H9 (cell line): ENCODE results near the gene KIAA0825. TPM values are rescaled to one million over a fixed set of nuclear protein-coding genes. Genes with fewer than 3 reads are reported as not detected.
A peak's percentile ranks its signal among the peaks of the same experiment; 100 is the strongest.

ENCODE experiments used
- DNase-seq: peaks from one replicate; pipeline ENCODE4 v3.0.0-alpha.2; 2017
- H2AFZ ChIP-seq: one replicate; pipeline ENCODE4 v1.6.1; 2013; ENCODE audit warnings: mild to moderate bottlenecking, low read length, control low read depth, moderate library complexity
- H2AK5ac ChIP-seq: 2 replicates; pipeline ENCODE4 v1.6.1; 2013; ENCODE audit warnings: low read length, control low read depth, mixed read lengths; ENCODE audit not compliant: insufficient read length
- H2BK120ac ChIP-seq: one replicate; pipeline ENCODE4 v1.6.1; 2013; ENCODE audit warnings: low read depth, mild to moderate bottlenecking, low read length, control low read depth, inconsistent platforms; ENCODE audit not compliant: poor library complexity, severe bottlenecking
- H2BK12ac ChIP-seq: 2 replicates; pipeline ENCODE4 v1.6.1; 2013; ENCODE audit warnings: low read length, control low read depth, mixed read lengths, low read depth; ENCODE audit not compliant: insufficient read length
- H2BK15ac ChIP-seq: 2 replicates; pipeline ENCODE4 v1.6.1; 2013; ENCODE audit warnings: low read depth, low read length, control low read depth
- H2BK20ac ChIP-seq: one replicate; pipeline ENCODE4 v1.6.1; 2013; ENCODE audit warnings: low read depth, mild to moderate bottlenecking, low read length, control low read depth, inconsistent platforms; ENCODE audit not compliant: poor library complexity, severe bottlenecking
- H2BK5ac ChIP-seq: 2 replicates; pipeline ENCODE4 v1.6.1; 2013; ENCODE audit warnings: low read length, control low read depth, mixed read lengths; ENCODE audit not compliant: insufficient read length
- H3K14ac ChIP-seq: 2 replicates; pipeline ENCODE4 v1.6.1; 2013; ENCODE audit warnings: low read length, control low read depth; ENCODE audit not compliant: insufficient read depth
- H3K18ac ChIP-seq: 2 replicates; pipeline ENCODE4 v1.6.1; 2013; ENCODE audit warnings: low read depth, mild to moderate bottlenecking, mixed read lengths, low read length, control low read depth; ENCODE audit not compliant: insufficient read length
- H3K23ac ChIP-seq: 2 replicates; pipeline ENCODE4 v1.6.1; 2013; ENCODE audit warnings: low read length, control low read depth, mixed read lengths, low read depth; ENCODE audit not compliant: insufficient read length
- H3K23me2 ChIP-seq: 2 replicates; pipeline ENCODE4 v1.6.1; 2013; ENCODE audit warnings: low read depth, mild to moderate bottlenecking, mixed read lengths, low read length, control low read depth; ENCODE audit not compliant: insufficient read length, poor library complexity, severe bottlenecking
- H3K27ac ChIP-seq: 2 replicates; pipeline ENCODE4 v1.5.1; 2013; ENCODE audit warnings: low read length, control low read depth, mixed read lengths, low read depth; ENCODE audit not compliant: insufficient read length
- H3K27me3 ChIP-seq: 2 replicates; pipeline ENCODE4 v1.6.1; 2013; ENCODE audit warnings: low read length, control low read depth, inconsistent platforms; ENCODE audit not compliant: insufficient read depth
- H3K4ac ChIP-seq: 2 replicates; pipeline ENCODE4 v1.6.1; 2013; ENCODE audit warnings: low read depth, mild to moderate bottlenecking, control low read depth, inconsistent platforms, low read length, moderate library complexity
- H3K4me1 ChIP-seq: 2 replicates; pipeline ENCODE4 v1.6.1; 2013; ENCODE audit warnings: low read length, control low read depth, inconsistent platforms; ENCODE audit not compliant: insufficient read depth
- H3K4me2 ChIP-seq: 2 replicates; pipeline ENCODE4 v1.6.1; 2013; ENCODE audit warnings: low read length, control low read depth, mixed read lengths; ENCODE audit not compliant: insufficient read length, insufficient read depth
- H3K56ac ChIP-seq: 2 replicates; pipeline ENCODE4 v1.6.1; 2013; ENCODE audit warnings: low read depth, mild to moderate bottlenecking, mixed read lengths, low read length, control low read depth; ENCODE audit not compliant: insufficient read length
- H3K79me1 ChIP-seq: 2 replicates; pipeline ENCODE4 v1.6.1; 2013; ENCODE audit warnings: low read depth, mild to moderate bottlenecking, moderate library complexity, low read length, control low read depth, inconsistent platforms; ENCODE audit not compliant: insufficient read depth, poor library complexity, severe bottlenecking
- H3K79me2 ChIP-seq: 2 replicates; pipeline ENCODE4 v1.6.1; 2013; ENCODE audit warnings: low read length, control low read depth, inconsistent platforms; ENCODE audit not compliant: insufficient read depth
- H3K9ac ChIP-seq: 2 replicates; pipeline ENCODE4 v1.6.1; 2013; ENCODE audit warnings: low read length, control low read depth, mixed read lengths; ENCODE audit not compliant: insufficient read length; ENCODE audit errors: extremely low read depth
- H3K9me3 ChIP-seq: one replicate; pipeline ENCODE4 v1.6.1; 2013; ENCODE audit warnings: low read depth, low read length, inconsistent platforms; ENCODE audit not compliant: control insufficient read depth
- H3T11ph ChIP-seq: one replicate; pipeline ENCODE4 v1.6.1; 2013; ENCODE audit warnings: mild to moderate bottlenecking, low read length, control low read depth, inconsistent platforms
- H4K20me1 ChIP-seq: one replicate; pipeline ENCODE4 v1.6.1; 2013; ENCODE audit not compliant: control insufficient read depth, insufficient read length, insufficient read depth
- H4K5ac ChIP-seq: 2 replicates; pipeline ENCODE4 v1.6.1; 2013; ENCODE audit warnings: low read depth, mild to moderate bottlenecking, mixed read lengths, low read length, control low read depth; ENCODE audit not compliant: insufficient read length
- H4K8ac ChIP-seq: replicated peaks from 2 replicates; pipeline ENCODE4 v1.6.1; 2013; ENCODE audit warnings: low read length, control low read depth, mixed read lengths, low read depth; ENCODE audit not compliant: insufficient read length
- H4K91ac ChIP-seq: 2 replicates; pipeline ENCODE4 v1.6.1; 2013; ENCODE audit warnings: low read depth, mild to moderate bottlenecking, moderate library complexity, mixed read lengths, low read length, control low read depth; ENCODE audit not compliant: insufficient read length
- H3K27ac Mint-ChIP-seq, 3 experiments: 2 replicates in 2 of 3; 3 replicates in 1 of 3; pipeline ENCODE4 v1.8.0; 2020 to 2021; ENCODE audit warnings: mixed read lengths in 3 of 3, mild to moderate bottlenecking in 1 of 3, moderate library complexity in 1 of 3
- H3K27me3 Mint-ChIP-seq: 2 replicates; pipeline ENCODE4 v1.8.0; 2021; ENCODE audit warnings: low read depth, mild to moderate bottlenecking, moderate library complexity, mixed read lengths
- H3K36me3 Mint-ChIP-seq, 3 experiments: 2 replicates in 2 of 3; 3 replicates in 1 of 3; pipeline ENCODE4 v1.8.0; 2020 to 2021; ENCODE audit warnings: low read depth in 3 of 3, mixed read lengths in 3 of 3; ENCODE audit not compliant: insufficient read depth in 1 of 3
- H3K4me1 Mint-ChIP-seq, 2 experiments: 2 replicates each; pipeline ENCODE4 v1.8.0; 2020; ENCODE audit warnings: mixed read lengths in 2 of 2
- H3K4me3 Mint-ChIP-seq, 2 experiments: 2 replicates in 1 of 2; 3 replicates in 1 of 2; pipeline ENCODE4 v1.8.0; 2020 to 2021; ENCODE audit warnings: mild to moderate bottlenecking in 2 of 2, mixed read lengths in 2 of 2, moderate library complexity in 1 of 2
- H3K9me3 Mint-ChIP-seq, 2 experiments: 2 replicates in 1 of 2; 3 replicates in 1 of 2; pipeline ENCODE4 v1.8.0; 2020; ENCODE audit warnings: mild to moderate bottlenecking in 2 of 2, mixed read lengths in 2 of 2, moderate library complexity in 1 of 2
- WGBS: extraction: QIAGEN DNeasy Blood & Tissue Kit; methylation state at CpG from one replicate; pipeline ENCODE4 v1.1.7; 2013; ENCODE audit warnings: missing lambda C conversion rate, low lambda C conversion rate, mixed read lengths; ENCODE audit not compliant: insufficient read length; ENCODE audit errors: extremely low coverage; 5-methylcytosine and 5-hydroxymethylcytosine counted together
- total RNA-seq: library from RNA; stranded (reverse); gene quantifications from 2 replicates; pipeline ENCODE4 v1.2.1, GENCODE V29; 2021
- TF ChIP-seq, protein P1 (sequence below): fragments of 200-600 bp; sonication (generic); conservative IDR thresholded peaks from 3 replicates; pipeline ENCODE4 v1.8.0; 2021; ENCODE audit warnings: antibody characterized with exemption, mild to moderate bottlenecking

KIAA0825 gene
- total RNA-seq, 1 experiment from 2014 or later, result 1.8 TPM

DNA sequence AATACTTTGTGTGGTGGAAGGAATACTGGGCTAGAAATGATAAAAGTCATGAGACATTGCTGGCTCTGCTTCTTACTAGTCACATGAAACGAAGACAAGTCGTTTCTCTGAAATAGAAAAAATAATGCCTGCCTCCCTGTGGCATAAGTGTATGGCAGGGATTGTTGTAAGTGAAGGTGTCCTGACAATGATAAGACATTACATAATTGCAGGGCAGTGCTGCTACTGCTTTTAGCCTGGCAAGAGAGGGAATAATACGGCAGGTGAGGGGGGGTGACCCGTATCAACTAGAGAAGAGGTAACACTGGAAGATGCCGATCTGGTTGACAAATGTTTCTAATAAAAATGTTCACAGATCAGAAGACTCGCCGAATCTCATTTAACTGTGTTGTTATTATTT lies 314.3 kb downstream of the KIAA0825 start:
- Histone ChIP-seq H3K4me1 (no peaks in the 10 kb centered on the region), H3K9ac (no peak overlapping the region), H3K9me3 (no peaks in the 10 kb centered on the region), H3K18ac (no peak overlapping the region), H2AK5ac (no peak overlapping the region), H3K23ac (no peak overlapping the region), H3K27ac (no peak overlapping the region), H2BK120ac (no peak overlapping the region), H3K4ac (no peak overlapping the region), H2AFZ (no peak overlapping the region), H3K79me1 (peaks cover 3% of the 10 kb centered on the region), H3K79me2 (peaks cover 10% of the 10 kb centered on the region; the same call in 1 of the 2 replicates), H2BK5ac (no peak overlapping the region), H3T11ph (no peak overlapping the region), H4K8ac (no peak overlapping the region), H3K4me2 (no peak overlapping the region), H2BK15ac (no peak overlapping the region), H4K5ac (no peak overlapping the region), H3K14ac (no peak overlapping the region), H4K91ac (no peak overlapping the region), H3K56ac (no peak overlapping the region), H3K27me3 (no peaks in the 10 kb centered on the region), H3K23me2 (no peaks in the 10 kb centered on the region), H2BK20ac (no peak overlapping the region), H4K20me1 (no peaks in the 10 kb centered on the region), H2BK12ac (no peak overlapping the region)
- Mint-ChIP-seq H3K27me3 (no peaks in the 10 kb centered on the region), H3K36me3 (peaks cover 0 to 21% (median 4%) of the 10 kb centered on the region in 3 experiments; a peak in 4 of 7 replicates), H3K4me3 (no peak overlapping the region), H3K4me1 (peaks cover 0 to 16% of the 10 kb centered on the region in 2 experiments; a peak in 2 of 4 replicates), H3K27ac (peak overlapping the region in 2 of 3 experiments; percentile 30 to 45; a peak in 3 of 7 replicates), H3K9me3 (no peaks in the 10 kb centered on the region)
- no CpG with 5 or more reads among the region's 7 CpGs for WGBS
- DNase-seq, result no peak
- TF ChIP-seq, protein P1, sequence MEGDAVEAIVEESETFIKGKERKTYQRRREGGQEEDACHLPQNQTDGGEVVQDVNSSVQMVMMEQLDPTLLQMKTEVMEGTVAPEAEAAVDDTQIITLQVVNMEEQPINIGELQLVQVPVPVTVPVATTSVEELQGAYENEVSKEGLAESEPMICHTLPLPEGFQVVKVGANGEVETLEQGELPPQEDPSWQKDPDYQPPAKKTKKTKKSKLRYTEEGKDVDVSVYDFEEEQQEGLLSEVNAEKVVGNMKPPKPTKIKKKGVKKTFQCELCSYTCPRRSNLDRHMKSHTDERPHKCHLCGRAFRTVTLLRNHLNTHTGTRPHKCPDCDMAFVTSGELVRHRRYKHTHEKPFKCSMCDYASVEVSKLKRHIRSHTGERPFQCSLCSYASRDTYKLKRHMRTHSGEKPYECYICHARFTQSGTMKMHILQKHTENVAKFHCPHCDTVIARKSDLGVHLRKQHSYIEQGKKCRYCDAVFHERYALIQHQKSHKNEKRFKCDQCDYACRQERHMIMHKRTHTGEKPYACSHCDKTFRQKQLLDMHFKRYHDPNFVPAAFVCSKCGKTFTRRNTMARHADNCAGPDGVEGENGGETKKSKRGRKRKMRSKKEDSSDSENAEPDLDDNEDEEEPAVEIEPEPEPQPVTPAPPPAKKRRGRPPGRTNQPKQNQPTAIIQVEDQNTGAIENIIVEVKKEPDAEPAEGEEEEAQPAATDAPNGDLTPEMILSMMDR, result no peak
